Skeletal muscle tissue (tissue), 4 donors: Measurements from ENCODE around the gene SLC12A3. TPM values are rescaled to one million over a fixed set of nuclear protein-coding genes. Genes with fewer than 3 reads are reported as not detected.

ENCODE experiments used
- H3K27ac ChIP-seq: one replicate; pipeline ENCODE4 v1.7.0; 2013; ENCODE audit warnings: mild to moderate bottlenecking, low read depth, low read length, inconsistent platforms
- H3K27me3 ChIP-seq, 3 donors: one replicate each; pipeline ENCODE4 v1.7.0; 2013; ENCODE audit warnings: low read length in 3 of 3; ENCODE audit not compliant: control insufficient read depth in 3 of 3, insufficient read depth in 3 of 3
- H3K36me3 ChIP-seq, 3 donors: one replicate each; pipeline ENCODE4 v1.7.0; 2013; ENCODE audit warnings: low read length in 3 of 3; ENCODE audit not compliant: control insufficient read depth in 3 of 3, insufficient read depth in 3 of 3
- H3K4me1 ChIP-seq, 3 donors: one replicate each; pipeline ENCODE4 v1.7.0; 2013; ENCODE audit warnings: low read length in 3 of 3, mild to moderate bottlenecking in 3 of 3; ENCODE audit not compliant: control insufficient read depth in 3 of 3, insufficient read depth in 3 of 3
- H3K4me3 ChIP-seq, 3 donors: one replicate each; pipeline ENCODE4 v1.7.0; 2013; ENCODE audit warnings: low read length in 3 of 3
- H3K9ac ChIP-seq, 3 donors: one replicate each; pipeline ENCODE4 v1.7.0; 2013; ENCODE audit warnings: low read length in 3 of 3, mild to moderate bottlenecking in 3 of 3, moderate library complexity in 2 of 3, low read depth in 1 of 3
- H3K9me3 ChIP-seq, 3 donors: one replicate each; pipeline ENCODE4 v1.7.0; 2013; ENCODE audit warnings: low read length in 3 of 3; ENCODE audit not compliant: control insufficient read depth in 3 of 3
- total RNA-seq: library from RNA; depleted of rRNA; stranded (reverse); fragments of >200 nt; gene quantifications from one replicate; pipeline ENCODE4 v1.2.3, GENCODE V29; 2014
- donor health status: Osteomylitis.

SLC12A3 gene
- total RNA-seq, 1 donor from 2014 or later, result not detected

- Histone ChIP-seq H3K36me3 (peaks cover 20 to 48% (median 43%) of the 10 kb centered on the region in 3 donors), H3K9ac (no peak overlapping the region), H3K4me3 (no peak overlapping the region), H3K9me3 (no peaks in the 10 kb centered on the region), H3K27me3 (no peaks in the 10 kb centered on the region), H3K4me1 (no peaks in the 10 kb centered on the region), H3K27ac (no peak overlapping the region)
Measured at GRCh38 chr16:56830669-56831068, 34.3 kb upstream of the SLC12A3 start.

GRCh38 chr16:56832768-56833167, 32.2 kb upstream of the SLC12A3 start:
- Histone ChIP-seq H3K27ac (no peak overlapping the region), H3K4me3 (no peak overlapping the region), H3K9ac (no peak overlapping the region), H3K36me3 (peaks cover 27 to 60% (median 54%) of the 10 kb centered on the region in 3 donors), H3K9me3 (no peaks in the 10 kb centered on the region), H3K4me1 (no peaks in the 10 kb centered on the region), H3K27me3 (no peaks in the 10 kb centered on the region)

DNA sequence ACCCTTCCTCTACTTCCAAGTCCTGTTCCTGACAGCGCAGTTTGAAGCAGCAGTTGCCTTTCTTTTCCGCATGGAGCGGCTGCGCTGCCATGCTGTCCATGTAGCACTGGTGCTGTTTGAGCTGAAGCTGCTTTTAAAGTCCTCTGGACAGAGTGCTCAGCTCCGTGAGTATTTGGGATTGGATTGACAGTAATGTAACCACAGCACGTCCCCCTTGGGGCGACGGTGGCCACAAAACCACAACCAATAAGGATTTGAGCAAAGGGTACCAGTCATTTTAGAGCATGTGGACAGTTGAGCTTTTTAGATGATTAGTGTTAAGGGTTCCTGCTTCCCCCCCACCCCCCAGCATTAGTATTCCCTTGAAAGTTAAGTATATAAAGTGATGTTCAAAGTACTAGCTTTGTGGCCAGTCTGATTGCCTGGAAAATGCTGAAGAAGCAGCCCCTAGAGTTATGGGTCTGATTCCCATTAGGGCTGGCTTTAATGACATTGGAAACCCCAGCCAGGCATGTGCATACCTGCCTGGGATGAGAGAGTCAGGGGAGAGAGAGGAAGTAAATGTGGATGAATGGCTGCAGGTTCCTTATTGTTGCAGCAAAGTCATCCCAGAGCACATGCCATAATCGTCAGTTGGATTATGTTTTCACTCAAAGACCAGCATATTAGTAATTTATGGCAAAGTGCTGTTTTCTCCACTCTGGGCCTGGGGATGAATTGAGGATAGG, 31.6 kb upstream of the SLC12A3 start:
- Histone ChIP-seq H3K9me3 (no peaks in the 10 kb centered on the region), H3K27ac (no peak overlapping the region), H3K27me3 (no peaks in the 10 kb centered on the region), H3K36me3 (peaks cover 27 to 64% (median 59%) of the 10 kb centered on the region in 3 donors), H3K4me3 (no peak overlapping the region), H3K4me1 (no peaks in the 10 kb centered on the region), H3K9ac (no peak overlapping the region)

DNA sequence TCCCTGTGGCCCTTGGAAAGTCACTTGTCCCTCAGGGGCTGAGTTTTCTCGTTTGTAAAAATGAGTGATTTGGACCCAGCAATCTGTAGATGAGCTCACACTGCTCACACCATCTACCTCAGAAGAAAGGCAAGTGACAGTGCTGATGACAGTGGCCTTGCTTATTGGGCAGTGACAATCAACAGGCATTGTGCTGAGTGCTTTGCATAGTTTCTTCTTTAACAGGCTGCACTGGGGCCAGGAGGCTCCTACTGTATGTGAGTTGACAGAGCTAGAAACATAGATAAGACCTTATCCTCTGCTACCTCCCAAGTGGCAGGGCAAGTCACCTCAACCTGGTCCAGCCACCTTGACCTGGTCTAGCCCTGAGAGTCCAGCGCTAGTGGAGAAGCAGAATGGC, 29.7 kb upstream of the SLC12A3 start:
- no peaks in the 10 kb centered on the region for H3K27me3 ChIP-seq
- peaks cover 29 to 67% (median 60%) of the 10 kb centered on the region in 3 donors for H3K36me3 ChIP-seq
- no peaks in the 10 kb centered on the region for H3K4me1 ChIP-seq

GRCh38 chr16:56836410-56837230, 28.4 kb upstream of the SLC12A3 start:
- Histone ChIP-seq H3K36me3 (peaks cover 31 to 64% (median 59%) of the 10 kb centered on the region in 3 donors), H3K27me3 (no peaks in the 10 kb centered on the region), H3K9me3 (no peaks in the 10 kb centered on the region), H3K4me1 (no peaks in the 10 kb centered on the region), H3K4me3 (no peak overlapping the region), H3K9ac (no peak overlapping the region), H3K27ac (no peak overlapping the region)

More for the DNA sequence above, 29.7 kb upstream of the SLC12A3 start:
- Histone ChIP-seq H3K9me3 (no peaks in the 10 kb centered on the region), H3K4me3 (no peak overlapping the region), H3K9ac (no peak overlapping the region), H3K27ac (no peak overlapping the region)

- H3K36me3 ChIP-seq, result peaks cover 39 to 65% (median 56%) of the 10 kb centered on the region in 3 donors
- H3K4me1 ChIP-seq, result no peaks in the 10 kb centered on the region
- no peaks in the 10 kb centered on the region for H3K9me3 ChIP-seq
- H3K9ac ChIP-seq, result no peak overlapping the region
- H3K27me3 ChIP-seq, result no peaks in the 10 kb centered on the region
- H3K4me3 ChIP-seq, result no peak overlapping the region
- no peak overlapping the region for H3K27ac ChIP-seq
Measured at GRCh38 chr16:56838622-56839337, 26.2 kb upstream of the SLC12A3 start.

DNA sequence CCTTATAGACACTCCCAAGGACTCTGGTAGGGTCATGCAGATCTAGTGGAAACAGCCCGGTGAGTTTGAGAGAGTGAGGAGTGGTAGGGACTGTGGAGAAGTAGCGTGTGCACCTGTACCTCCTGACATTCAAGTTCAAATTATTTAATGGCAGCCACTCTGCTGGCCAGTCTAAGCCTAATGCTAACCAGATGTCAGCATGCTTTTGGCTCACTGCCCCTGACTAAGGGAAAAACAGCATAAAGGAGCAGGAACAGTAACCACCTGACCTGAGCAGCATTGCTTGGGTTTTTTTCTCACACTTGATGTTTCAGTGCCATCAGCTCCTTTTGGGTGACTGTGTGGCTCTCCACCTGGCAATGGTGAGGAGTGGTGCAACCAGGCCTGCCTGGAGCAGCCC, 23.8 kb upstream of the SLC12A3 start:
- peaks cover 29 to 64% (median 57%) of the 10 kb centered on the region in 3 donors for H3K36me3 ChIP-seq
- H3K9me3 ChIP-seq, result no peaks in the 10 kb centered on the region
- H3K27ac ChIP-seq, result no peak overlapping the region
- H3K27me3 ChIP-seq, result no peaks in the 10 kb centered on the region
- H3K4me1 ChIP-seq, result no peaks in the 10 kb centered on the region
- no peak overlapping the region for H3K9ac ChIP-seq
- H3K4me3 ChIP-seq, result no peak overlapping the region

GRCh38 chr16:56841659-56842058, 23.3 kb upstream of the SLC12A3 start:
- Histone ChIP-seq H3K4me3 (no peak overlapping the region), H3K36me3 (peaks cover 27 to 61% (median 53%) of the 10 kb centered on the region in 3 donors), H3K9ac (no peak overlapping the region), H3K27me3 (no peaks in the 10 kb centered on the region), H3K9me3 (no peaks in the 10 kb centered on the region), H3K4me1 (no peaks in the 10 kb centered on the region), H3K27ac (no peak overlapping the region)

GRCh38 chr16:56842133-56842532, 22.9 kb upstream of the SLC12A3 start:
- H3K4me3 ChIP-seq, result no peak overlapping the region
- H3K27ac ChIP-seq, result no peak overlapping the region
- H3K36me3 ChIP-seq, result peaks cover 26 to 56% (median 50%) of the 10 kb centered on the region in 3 donors
- no peaks in the 10 kb centered on the region for H3K4me1 ChIP-seq
- H3K27me3 ChIP-seq, result no peaks in the 10 kb centered on the region
- H3K9ac ChIP-seq, result no peak overlapping the region
- no peaks in the 10 kb centered on the region for H3K9me3 ChIP-seq
